Colonic mucosa (tissue), 4 donors: Measurements from ENCODE around the gene RIPOR2. TPM values are rescaled to one million over a fixed set of nuclear protein-coding genes. Genes with fewer than 3 reads are reported as not detected.

Experiments
- DNase-seq: peaks from one replicate; pipeline ENCODE4 v3.0.0-alpha.2; 2020
- H3K27ac ChIP-seq: fragments of 200-600 bp; one replicate; pipeline ENCODE4 v1.8.0; 2021
- H3K27me3 ChIP-seq: fragments of 200-600 bp; one replicate; pipeline ENCODE4 v1.8.0; 2021
- H3K36me3 ChIP-seq: fragments of 200-600 bp; one replicate; pipeline ENCODE4 v1.8.0; 2021
- H3K4me1 ChIP-seq: fragments of 200-600 bp; one replicate; pipeline ENCODE4 v1.8.0; 2021; ENCODE audit warnings: mild to moderate bottlenecking
- H3K4me3 ChIP-seq: fragments of 200-600 bp; one replicate; pipeline ENCODE4 v1.8.0; 2021
- H3K9ac ChIP-seq, 2 donors: one replicate each; pipeline ENCODE4 v1.7.0; 2013; ENCODE audit warnings: control low read depth in 2 of 2, low read depth in 2 of 2, low read length in 2 of 2
- H3K9me3 ChIP-seq: fragments of 200-600 bp; one replicate; pipeline ENCODE4 v1.8.0; 2021
- CTCF ChIP-seq: fragments of 200-600 bp; IDR thresholded peaks from one replicate; pipeline ENCODE4 v1.8.0; 2022; ENCODE audit warnings: antibody characterized with exemption, mild to moderate bottlenecking
- intact Hi-C: fragments of 100-400 bp; cut with DNase I; formaldehyde crosslinking; loops from one replicate; pipeline ENCODE4 v1.14.1; 2022
- total RNA-seq, 2 donors: library from RNA; stranded (reverse); fragmentation: NEBNext Ultra II Directional in 1 of 2; extraction: Animal tissue kit (Norgen Biotek cat#: 25700) in 1 of 2; gene quantifications; one replicate each; pipeline ENCODE4 v1.2.1, GENCODE V29; 2021
- donor health status: healthy.
- donor health status: DM: no; HTN: no; CAD: no.
- donor health status: DM: no; HTN: no; CAD: no.

Gene RIPOR2
- total RNA-seq, 2 donors from 2014 or later: 1.8 to 2.0 TPM

DNA sequence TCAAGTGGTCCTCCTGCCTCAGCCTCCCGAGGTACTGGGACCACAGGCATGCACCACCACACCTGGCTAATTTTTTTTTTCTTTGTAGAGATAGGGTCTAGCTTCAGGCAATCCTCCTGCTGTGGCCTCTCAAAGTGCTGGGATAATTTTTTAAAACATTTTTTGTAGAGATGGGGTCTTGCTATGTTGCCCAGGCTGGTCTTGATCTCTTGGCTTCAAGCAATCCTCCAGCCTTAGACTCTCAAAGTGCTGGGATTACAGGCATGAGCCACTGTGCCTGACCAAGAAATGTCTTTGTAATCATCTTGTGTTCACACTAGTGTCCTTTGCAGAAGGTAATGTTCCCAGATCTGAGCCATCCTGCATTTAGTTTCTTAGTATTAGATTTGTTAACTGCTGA lies 61.6 kb downstream of the RIPOR2 start:
- Histone ChIP-seq H3K27ac (no peak overlapping the region), H3K36me3 (no peaks in the 10 kb centered on the region), H3K4me3 (no peak overlapping the region), H3K27me3 (no peaks in the 10 kb centered on the region), H3K9me3 (no peaks in the 10 kb centered on the region), H3K9ac (no peak overlapping the region), H3K4me1 (no peaks in the 10 kb centered on the region)
- intact Hi-C loops: no loop called here
- no peak for TF ChIP-seq CTCF
- no peak for DNase-seq

- Histone ChIP-seq H3K9me3 (no peaks in the 10 kb centered on the region), H3K27me3 (no peaks in the 10 kb centered on the region), H3K9ac (no peak overlapping the region), H3K27ac (no peak overlapping the region), H3K4me1 (no peaks in the 10 kb centered on the region), H3K4me3 (no peak overlapping the region), H3K36me3 (no peaks in the 10 kb centered on the region)
- no peak for DNase-seq
- TF ChIP-seq CTCF: no peak
- intact Hi-C loops: no loop called here
Observed at GRCh38 chr6:24872779-24873178, 63.0 kb downstream of the RIPOR2 start.

DNA sequence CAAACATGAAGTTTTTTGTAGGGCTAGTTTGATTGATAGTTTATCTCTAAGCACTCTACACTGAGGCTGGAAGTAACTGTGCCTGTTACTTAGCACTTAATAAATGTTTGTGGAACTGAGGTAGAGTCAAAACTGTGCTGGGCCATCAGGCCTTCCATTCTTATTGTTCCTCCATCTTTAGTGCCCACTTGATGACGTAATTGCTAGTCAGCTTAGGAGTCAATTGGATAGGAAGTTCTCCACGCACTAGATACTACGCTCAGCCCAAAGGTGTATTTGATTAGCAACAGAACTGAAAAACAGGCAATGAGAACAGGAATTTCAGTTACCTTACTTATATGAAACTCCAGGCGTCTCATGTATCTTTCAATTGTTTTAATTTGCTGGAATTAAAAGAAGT lies 67.0 kb downstream of the RIPOR2 start:
- H3K36me3 ChIP-seq: no peaks in the 10 kb centered on the region
- H3K27ac ChIP-seq: no peak overlapping the region
- no peak for DNase-seq
- H3K4me1 ChIP-seq: no peaks in the 10 kb centered on the region
- no peaks in the 10 kb centered on the region for H3K9me3 ChIP-seq
- H3K4me3 ChIP-seq: no peak overlapping the region
- H3K9ac ChIP-seq: no peak overlapping the region
- H3K27me3 ChIP-seq: no peaks in the 10 kb centered on the region
- no peak for TF ChIP-seq CTCF
- intact Hi-C loops: no loop called here

DNA sequence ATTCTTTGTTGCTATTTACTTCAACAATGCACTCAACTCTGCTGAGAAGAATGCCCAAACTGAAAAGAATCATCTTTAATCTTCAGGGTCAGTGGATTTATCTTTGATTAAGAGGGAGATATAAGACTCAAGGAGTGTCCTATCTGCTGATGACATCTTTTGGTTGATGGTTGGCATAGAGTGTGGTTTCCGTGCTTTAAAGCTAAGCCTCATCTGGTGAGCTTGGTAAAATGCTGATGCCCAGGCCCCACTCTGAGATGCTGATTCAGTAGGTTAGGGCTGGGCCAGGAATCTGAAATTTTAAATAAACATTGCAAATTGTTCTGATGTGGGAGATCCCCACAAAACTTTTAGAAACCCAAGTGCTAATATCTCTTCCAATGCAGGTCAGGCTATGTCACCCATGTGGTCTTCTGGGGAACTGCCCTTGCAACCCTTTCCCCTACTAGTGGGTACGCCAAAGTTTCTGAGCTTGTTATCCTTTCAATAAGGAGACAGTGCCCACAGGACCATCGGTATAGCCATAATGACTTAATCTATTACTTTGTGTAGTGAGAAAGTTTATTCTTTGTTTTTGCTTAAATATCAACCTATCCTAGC lies 68.6 kb downstream of the RIPOR2 start:
- Histone ChIP-seq H3K27ac (no peak overlapping the region), H3K4me1 (no peaks in the 10 kb centered on the region), H3K9me3 (no peaks in the 10 kb centered on the region), H3K36me3 (no peaks in the 10 kb centered on the region), H3K9ac (no peak overlapping the region), H3K4me3 (no peak overlapping the region), H3K27me3 (no peaks in the 10 kb centered on the region)
- intact Hi-C loops: no loop called here
- no peak for TF ChIP-seq CTCF
- DNase-seq: no peak

DNA sequence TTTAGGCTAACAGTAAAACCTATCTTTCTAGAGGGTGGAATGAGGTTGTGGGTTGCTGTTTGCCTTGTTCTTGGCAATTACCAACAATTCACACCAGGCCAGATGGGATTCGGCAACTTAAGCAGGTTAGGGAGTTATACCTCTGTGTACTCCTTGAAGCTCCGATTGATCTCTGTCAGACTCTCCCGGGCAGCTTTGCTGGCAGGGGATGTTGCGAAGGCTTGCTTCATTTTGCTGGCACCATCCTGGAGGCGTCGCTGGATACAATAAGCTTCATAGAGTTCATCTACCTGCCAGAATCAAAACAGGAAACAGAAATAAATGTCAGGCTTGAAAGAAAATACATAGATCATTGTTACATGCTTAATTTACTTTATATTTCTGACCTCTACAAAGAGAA lies 70.6 kb downstream of the RIPOR2 start:
- H3K9me3 ChIP-seq: no peaks in the 10 kb centered on the region
- TF ChIP-seq CTCF: no peak
- H3K27me3 ChIP-seq: no peaks in the 10 kb centered on the region
- H3K4me1 ChIP-seq: no peaks in the 10 kb centered on the region
- H3K27ac ChIP-seq: no peak overlapping the region
- no peak overlapping the region for H3K9ac ChIP-seq
- no peaks in the 10 kb centered on the region for H3K36me3 ChIP-seq
- intact Hi-C loops: no loop called here
- no peak overlapping the region for H3K4me3 ChIP-seq
- no peak for DNase-seq
